Skeletal muscle tissue (tissue), 1 donor: ENCODE data around the gene HDHD5. TPM values are rescaled to one million over a fixed set of nuclear protein-coding genes. Genes with fewer than 3 reads are reported as not detected.

Experiments
- total RNA-seq: library from RNA; depleted of rRNA; stranded (reverse); fragments of >200 nt; gene quantifications from one replicate; pipeline ENCODE4 v1.2.3, GENCODE V29; 2014

Gene HDHD5
- total RNA-seq, 1 donor from 2014 or later = 42.8 TPM

Other genes with a start within 250 kb of the HDHD5 start
- not detected for gene GAB4, start 151.1 kb downstream of the HDHD5 start, total RNA-seq
- gene IL17RA, start 74.3 kb downstream of the HDHD5 start, total RNA-seq = 3.1 TPM
- gene TMEM121B, start 37.9 kb downstream of the HDHD5 start, total RNA-seq = 2.6 TPM
- 5.7 TPM for gene ADA2, start 60.2 kb upstream of the HDHD5 start, total RNA-seq
- gene CECR2, start 210.2 kb upstream of the HDHD5 start, total RNA-seq = 8.9 TPM